SU-DHL-6 (cell line): ENCODE data around the gene RIBC2.

Experiments
- H2AFZ ChIP-seq: fragments of 200-600 bp; sonication (generic); 2 replicates; pipeline ENCODE4 v1.6.1; 2014; ENCODE audit warnings: low read depth, mild to moderate bottlenecking, moderate library complexity, mixed read lengths, antibody characterized with exemption, low read length; ENCODE audit not compliant: severe bottlenecking
- H3F3A ChIP-seq: fragments of 200-600 bp; shearing (Covaris generic); 2 replicates; pipeline ENCODE4 v1.6.0; 2016; ENCODE audit warnings: antibody characterized with exemption, mild to moderate bottlenecking; ENCODE audit not compliant: insufficient read depth
- H3K27ac ChIP-seq: fragments of 200-600 bp; sonication (generic); 2 replicates; pipeline ENCODE4 v1.5.1; 2016; ENCODE audit warnings: low read depth, mild to moderate bottlenecking, low read length, moderate library complexity, mixed read lengths
- H3K27me3 ChIP-seq: fragments of 200-600 bp; sonication (generic), shearing (Covaris generic); 2 replicates; pipeline ENCODE4 v1.6.0; 2014; ENCODE audit warnings: mild to moderate bottlenecking, low read length
- H3K36me3 ChIP-seq: fragments of 200-600 bp; sonication (generic); 2 replicates; pipeline ENCODE4 v1.6.1; 2014; ENCODE audit warnings: mild to moderate bottlenecking, low read length, mixed read lengths
- H3K4me2 ChIP-seq: fragments of 300-600, 200-600 bp; shearing (Covaris generic), sonication (generic); 2 replicates; pipeline ENCODE4 v1.6.0; 2014; ENCODE audit warnings: low read length, low read depth, mild to moderate bottlenecking; ENCODE audit not compliant: poor library complexity, severe bottlenecking
- H3K4me3 ChIP-seq: fragments of 200-600 bp; sonication (generic); 2 replicates; pipeline ENCODE4 v1.5.1; 2014; ENCODE audit warnings: antibody characterized with exemption, low read length, mild to moderate bottlenecking, mixed read lengths; ENCODE audit not compliant: insufficient read depth, poor library complexity, severe bottlenecking
- H3K79me2 ChIP-seq: fragments of 200-600 bp; sonication (generic); 2 replicates; pipeline ENCODE4 v1.6.1; 2014; ENCODE audit warnings: mild to moderate bottlenecking, low read length, moderate library complexity; ENCODE audit not compliant: insufficient read depth
- H3K9ac ChIP-seq: fragments of 200-600 bp; sonication (generic); 2 replicates; pipeline ENCODE4 v1.7.0; 2014; ENCODE audit warnings: mild to moderate bottlenecking, low read length
- H3K9me2 ChIP-seq: fragments of 200-600 bp; sonication (generic); replicated peaks from 2 replicates; pipeline ENCODE4 v1.6.1; 2014; ENCODE audit warnings: low read length; ENCODE audit not compliant: insufficient read depth
- H3K9me3 ChIP-seq: fragments of 200-600 bp; sonication (generic); 2 replicates; pipeline ENCODE4 v1.6.1; 2014; ENCODE audit warnings: low read length, mixed read lengths; ENCODE audit not compliant: insufficient read depth
- H4K20me1 ChIP-seq: fragments of 200-600 bp; sonication (generic); 2 replicates; pipeline ENCODE4 v1.6.1; 2014; ENCODE audit warnings: low read depth, mild to moderate bottlenecking, antibody characterized with exemption, low read length, moderate library complexity, mixed read lengths
- EZH2phosphoT487 ChIP-seq: fragments of 200-600 bp; sonication (generic), shearing (Covaris generic); conservative IDR thresholded peaks from 2 replicates; pipeline ENCODE4 v1.6.1; 2018; ENCODE audit warnings: mild to moderate bottlenecking, antibody characterized with exemption, low read length, moderate library complexity, mixed read lengths
- TF ChIP-seq, protein P1 (sequence below): fragments of 200-600 bp; sonication (generic); IDR thresholded peaks from one replicate; pipeline ENCODE4 v1.5.1; 2017; ENCODE audit warnings: antibody characterized with exemption, mild to moderate bottlenecking, low read length, moderate library complexity; ENCODE audit not compliant: insufficient read depth, poor library complexity, severe bottlenecking

The RIBC2 gene

GRCh38 chr22:45472426-45472825, 58.9 kb downstream of the RIBC2 start:
- Histone ChIP-seq H3K9me2 (no peaks in the 10 kb centered on the region), H3K4me2 (no peak overlapping the region), H3K4me3 (no peak overlapping the region), H2AFZ (no peak overlapping the region), H3K9ac (no peak overlapping the region), H4K20me1 (no peaks in the 10 kb centered on the region), H3K9me3 (no peaks in the 10 kb centered on the region), H3K27me3 (no peaks in the 10 kb centered on the region), H3F3A (no peaks in the 10 kb centered on the region), H3K79me2 (no peaks in the 10 kb centered on the region), H3K27ac (no peak overlapping the region), H3K36me3 (no peaks in the 10 kb centered on the region)
- TF ChIP-seq, protein P1, sequence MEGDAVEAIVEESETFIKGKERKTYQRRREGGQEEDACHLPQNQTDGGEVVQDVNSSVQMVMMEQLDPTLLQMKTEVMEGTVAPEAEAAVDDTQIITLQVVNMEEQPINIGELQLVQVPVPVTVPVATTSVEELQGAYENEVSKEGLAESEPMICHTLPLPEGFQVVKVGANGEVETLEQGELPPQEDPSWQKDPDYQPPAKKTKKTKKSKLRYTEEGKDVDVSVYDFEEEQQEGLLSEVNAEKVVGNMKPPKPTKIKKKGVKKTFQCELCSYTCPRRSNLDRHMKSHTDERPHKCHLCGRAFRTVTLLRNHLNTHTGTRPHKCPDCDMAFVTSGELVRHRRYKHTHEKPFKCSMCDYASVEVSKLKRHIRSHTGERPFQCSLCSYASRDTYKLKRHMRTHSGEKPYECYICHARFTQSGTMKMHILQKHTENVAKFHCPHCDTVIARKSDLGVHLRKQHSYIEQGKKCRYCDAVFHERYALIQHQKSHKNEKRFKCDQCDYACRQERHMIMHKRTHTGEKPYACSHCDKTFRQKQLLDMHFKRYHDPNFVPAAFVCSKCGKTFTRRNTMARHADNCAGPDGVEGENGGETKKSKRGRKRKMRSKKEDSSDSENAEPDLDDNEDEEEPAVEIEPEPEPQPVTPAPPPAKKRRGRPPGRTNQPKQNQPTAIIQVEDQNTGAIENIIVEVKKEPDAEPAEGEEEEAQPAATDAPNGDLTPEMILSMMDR: no peak
- no peak for TF ChIP-seq EZH2phosphoT487

- no peak overlapping the region for H3K4me3 ChIP-seq
- H2AFZ ChIP-seq: no peak overlapping the region
- no peaks in the 10 kb centered on the region for H3K27me3 ChIP-seq
- no peaks in the 10 kb centered on the region for H3K9me2 ChIP-seq
- no peaks in the 10 kb centered on the region for H4K20me1 ChIP-seq
- no peaks in the 10 kb centered on the region for H3F3A ChIP-seq
- no peaks in the 10 kb centered on the region for H3K79me2 ChIP-seq
- H3K27ac ChIP-seq: no peak overlapping the region
- H3K36me3 ChIP-seq: no peaks in the 10 kb centered on the region
- H3K9ac ChIP-seq: no peak overlapping the region
- no peaks in the 10 kb centered on the region for H3K9me3 ChIP-seq
- TF ChIP-seq EZH2phosphoT487: no peak
- TF ChIP-seq, protein P1: no peak
- H3K4me2 ChIP-seq: no peak overlapping the region
Observed at GRCh38 chr22:45473626-45474237, 60.2 kb downstream of the RIBC2 start.

- TF ChIP-seq, protein P1: no peak
- TF ChIP-seq EZH2phosphoT487: no peak
- no peak overlapping the region for H2AFZ ChIP-seq
Observed at GRCh38 chr22:45475063-45475747, 61.7 kb downstream of the RIBC2 start.

More at GRCh38 chr22:45475063-45475747, 61.7 kb downstream of the RIBC2 start:
- Histone ChIP-seq H3K79me2 (no peaks in the 10 kb centered on the region), H3K9me2 (no peaks in the 10 kb centered on the region), H3K4me3 (no peak overlapping the region), H3K9ac (no peak overlapping the region), H3K4me2 (no peak overlapping the region), H3K27ac (no peak overlapping the region), H3F3A (no peaks in the 10 kb centered on the region), H3K36me3 (no peaks in the 10 kb centered on the region), H3K9me3 (no peaks in the 10 kb centered on the region), H4K20me1 (no peaks in the 10 kb centered on the region), H3K27me3 (no peaks in the 10 kb centered on the region)
